ENCODE measurements around the gene PLTP.
"Not testable (repeated sequence)": the region's sequence is repeated elsewhere in the genome, so short reads cannot be mapped to it uniquely, and the experiment has no call there.

The PLTP gene

GRCh38 chr20:45874104-45874481, 37.9 kb downstream of the PLTP start:
- H3K9me3 ChIP-seq (ENCODE audit: control insufficient read depth in 2 of 2, low read length in 2 of 2); H3K9ac ChIP-seq (ENCODE audit: low read depth in 1 of 2, low read length in 2 of 2); H3K4me3 ChIP-seq (ENCODE audit: low read length in 2 of 2); H3K27ac ChIP-seq (ENCODE audit: low read depth in 2 of 2, low read length in 2 of 2); H3K4me1 ChIP-seq (ENCODE audit: control insufficient read depth in 2 of 2, insufficient read depth in 2 of 2, low read length in 2 of 2); H3K27me3 ChIP-seq (ENCODE audit: control insufficient read depth in 2 of 2, insufficient read depth in 2 of 2, low read length in 2 of 2): not testable (repeated sequence)
- H3K36me3 ChIP-seq (ENCODE audit: control insufficient read depth in 2 of 2, insufficient read depth in 2 of 2, low read length in 2 of 2) = peaks cover 14 to 28% of the 10 kb centered on the region in 2 donors

DNA sequence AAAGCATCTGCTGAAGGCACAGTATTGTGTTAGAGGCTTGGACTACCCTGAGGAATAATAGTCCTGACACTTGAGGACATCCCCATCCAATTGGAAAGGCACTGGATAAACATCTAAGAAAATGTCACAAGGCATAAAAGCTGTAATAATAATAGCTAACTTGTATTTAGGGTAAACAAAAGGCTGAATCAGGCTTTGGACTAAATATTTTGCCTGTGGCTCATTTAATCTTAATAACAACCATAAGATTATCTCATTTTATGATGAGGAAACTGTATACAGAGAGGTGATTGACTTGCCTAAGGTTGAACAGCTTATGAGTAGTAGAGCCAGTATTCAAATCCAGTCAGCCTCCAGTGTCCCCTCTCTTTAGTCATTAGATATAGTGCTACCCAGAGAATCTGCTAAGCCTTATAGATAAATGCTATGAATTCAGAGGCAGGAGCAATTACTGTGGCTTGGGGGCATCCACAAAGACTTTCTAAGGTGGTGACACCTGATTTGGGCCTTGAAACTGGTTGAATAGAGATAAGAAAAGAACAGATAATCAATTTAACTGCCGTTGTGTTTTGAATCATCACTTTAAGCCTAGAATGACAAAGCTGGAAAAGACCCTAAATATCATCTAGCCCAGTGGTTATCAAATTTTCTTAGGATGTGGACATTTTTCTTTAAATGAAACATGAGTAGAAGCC, 38.4 kb downstream of the PLTP start:
- Histone ChIP-seq H3K4me3 (ENCODE audit: low read length in 2 of 2) (no peak overlapping the region), H3K27me3 (ENCODE audit: control insufficient read depth in 2 of 2, insufficient read depth in 2 of 2, low read length in 2 of 2) (no peaks in the 10 kb centered on the region), H3K36me3 (ENCODE audit: control insufficient read depth in 2 of 2, insufficient read depth in 2 of 2, low read length in 2 of 2) (peaks cover 14 to 25% of the 10 kb centered on the region in 2 donors), H3K9ac (ENCODE audit: low read depth in 1 of 2, low read length in 2 of 2) (no peak overlapping the region), H3K4me1 (ENCODE audit: control insufficient read depth in 2 of 2, insufficient read depth in 2 of 2, low read length in 2 of 2) (no peaks in the 10 kb centered on the region), H3K27ac (ENCODE audit: low read depth in 2 of 2, low read length in 2 of 2) (no peak overlapping the region), H3K9me3 (ENCODE audit: control insufficient read depth in 2 of 2, low read length in 2 of 2) (no peaks in the 10 kb centered on the region)

- Histone ChIP-seq H3K4me3 (ENCODE audit: low read length in 2 of 2) (no peak overlapping the region), H3K9me3 (ENCODE audit: control insufficient read depth in 2 of 2, low read length in 2 of 2) (no peaks in the 10 kb centered on the region), H3K4me1 (ENCODE audit: control insufficient read depth in 2 of 2, insufficient read depth in 2 of 2, low read length in 2 of 2) (peaks cover 0 to 6% of the 10 kb centered on the region in 2 donors)
Observed at GRCh38 chr20:45872626-45873025, 39.3 kb downstream of the PLTP start.

GRCh38 chr20:45867819-45868176, 44.2 kb downstream of the PLTP start:
- peaks cover 0 to 4% of the 10 kb centered on the region in 2 donors for H3K36me3 ChIP-seq (ENCODE audit: control insufficient read depth in 2 of 2, insufficient read depth in 2 of 2, low read length in 2 of 2)
- no peak overlapping the region for H3K4me3 ChIP-seq (ENCODE audit: low read length in 2 of 2)
- no peaks in the 10 kb centered on the region for H3K9me3 ChIP-seq (ENCODE audit: control insufficient read depth in 2 of 2, low read length in 2 of 2)
- H3K9ac ChIP-seq (ENCODE audit: low read depth in 1 of 2, low read length in 2 of 2) = no peak overlapping the region
- H3K4me1 ChIP-seq (ENCODE audit: control insufficient read depth in 2 of 2, insufficient read depth in 2 of 2, low read length in 2 of 2) = peaks cover 2 to 17% of the 10 kb centered on the region in 2 donors
- H3K27ac ChIP-seq (ENCODE audit: low read depth in 2 of 2, low read length in 2 of 2) = peak overlapping the region; percentile 49 to 62
- no peaks in the 10 kb centered on the region for H3K27me3 ChIP-seq (ENCODE audit: control insufficient read depth in 2 of 2, insufficient read depth in 2 of 2, low read length in 2 of 2)

More at GRCh38 chr20:45872626-45873025, 39.3 kb downstream of the PLTP start:
- no peaks in the 10 kb centered on the region for H3K27me3 ChIP-seq (ENCODE audit: control insufficient read depth in 2 of 2, insufficient read depth in 2 of 2, low read length in 2 of 2)
- no peak overlapping the region for H3K27ac ChIP-seq (ENCODE audit: low read depth in 2 of 2, low read length in 2 of 2)
- H3K36me3 ChIP-seq (ENCODE audit: control insufficient read depth in 2 of 2, insufficient read depth in 2 of 2, low read length in 2 of 2) = peaks cover 9 to 16% of the 10 kb centered on the region in 2 donors
- no peak overlapping the region for H3K9ac ChIP-seq (ENCODE audit: low read depth in 1 of 2, low read length in 2 of 2)

GRCh38 chr20:45867136-45867818, 44.7 kb downstream of the PLTP start:
- Histone ChIP-seq H3K27me3 (ENCODE audit: control insufficient read depth in 2 of 2, insufficient read depth in 2 of 2, low read length in 2 of 2) (no peaks in the 10 kb centered on the region), H3K27ac (ENCODE audit: low read depth in 2 of 2, low read length in 2 of 2) (peak overlapping the region; percentile 49 to 62), H3K9me3 (ENCODE audit: control insufficient read depth in 2 of 2, low read length in 2 of 2) (no peaks in the 10 kb centered on the region), H3K36me3 (ENCODE audit: control insufficient read depth in 2 of 2, insufficient read depth in 2 of 2, low read length in 2 of 2) (no peaks in the 10 kb centered on the region), H3K9ac (ENCODE audit: low read depth in 1 of 2, low read length in 2 of 2) (no peak overlapping the region), H3K4me3 (ENCODE audit: low read length in 2 of 2) (no peak overlapping the region), H3K4me1 (ENCODE audit: control insufficient read depth in 2 of 2, insufficient read depth in 2 of 2, low read length in 2 of 2) (peaks cover 2 to 17% of the 10 kb centered on the region in 2 donors)

- Histone ChIP-seq H3K4me1 (ENCODE audit: control insufficient read depth in 2 of 2, insufficient read depth in 2 of 2, low read length in 2 of 2) (peaks cover 4 to 17% of the 10 kb centered on the region in 2 donors), H3K9ac (ENCODE audit: low read depth in 1 of 2, low read length in 2 of 2) (no peak overlapping the region), H3K36me3 (ENCODE audit: control insufficient read depth in 2 of 2, insufficient read depth in 2 of 2, low read length in 2 of 2) (no peaks in the 10 kb centered on the region), H3K27ac (ENCODE audit: low read depth in 2 of 2, low read length in 2 of 2) (peak overlapping the region in 1 of 2 donors; percentile 32), H3K4me3 (ENCODE audit: low read length in 2 of 2) (no peak overlapping the region), H3K27me3 (ENCODE audit: control insufficient read depth in 2 of 2, insufficient read depth in 2 of 2, low read length in 2 of 2) (no peaks in the 10 kb centered on the region), H3K9me3 (ENCODE audit: control insufficient read depth in 2 of 2, low read length in 2 of 2) (no peaks in the 10 kb centered on the region)
Observed at GRCh38 chr20:45866454-45866853, 45.5 kb downstream of the PLTP start.

DNA sequence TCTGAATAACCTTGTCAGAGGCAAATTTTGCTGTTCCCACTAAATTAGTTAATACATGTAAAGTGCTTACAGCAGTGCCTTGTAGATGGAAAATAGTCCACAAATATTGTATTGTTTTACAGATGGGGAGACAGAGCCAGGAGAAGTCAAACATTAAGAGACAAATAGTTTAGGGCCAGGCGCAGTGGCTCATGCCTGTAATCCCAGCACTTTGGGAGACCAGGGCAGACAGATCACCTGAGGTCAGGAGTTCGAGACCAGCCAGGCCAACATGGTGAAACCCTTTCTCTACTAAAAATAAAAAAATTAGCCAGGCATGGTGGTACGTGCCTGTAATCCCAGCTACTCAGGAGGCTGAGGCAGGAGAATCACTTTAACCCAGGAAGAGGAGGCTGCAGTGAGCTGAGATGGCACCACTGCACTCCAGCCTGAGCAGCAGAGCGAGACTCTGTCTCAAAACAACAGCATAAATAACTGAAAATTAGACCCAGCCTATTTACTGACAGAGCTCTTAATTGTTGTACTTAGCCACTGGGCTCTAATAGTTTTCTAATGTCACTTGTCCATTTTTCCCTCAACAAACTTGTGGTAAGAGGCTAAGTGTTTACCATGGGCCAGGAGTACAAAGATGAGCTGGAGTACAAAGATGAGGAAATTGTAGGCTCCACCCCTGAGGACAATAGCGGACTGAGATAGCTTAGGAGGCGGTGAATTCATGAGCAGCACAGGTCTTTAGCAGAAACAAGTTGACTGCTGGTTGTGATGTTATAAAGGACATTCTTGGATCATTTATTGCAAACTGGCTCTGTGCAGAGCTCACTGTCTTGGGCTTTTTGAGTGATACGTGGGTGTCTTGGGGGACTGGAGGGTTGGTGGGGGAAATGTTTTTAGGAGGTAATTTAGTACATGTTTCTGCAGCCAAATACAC, 48.1 kb downstream of the PLTP start:
- peak overlapping the region in 1 of 2 donors; percentile 22 for H3K27ac ChIP-seq (ENCODE audit: low read depth in 2 of 2, low read length in 2 of 2)
- no peaks in the 10 kb centered on the region for H3K36me3 ChIP-seq (ENCODE audit: control insufficient read depth in 2 of 2, insufficient read depth in 2 of 2, low read length in 2 of 2)
- peaks cover 11 to 24% of the 10 kb centered on the region in 2 donors for H3K4me1 ChIP-seq (ENCODE audit: control insufficient read depth in 2 of 2, insufficient read depth in 2 of 2, low read length in 2 of 2)
- no peak overlapping the region for H3K9ac ChIP-seq (ENCODE audit: low read depth in 1 of 2, low read length in 2 of 2)
- no peak overlapping the region for H3K4me3 ChIP-seq (ENCODE audit: low read length in 2 of 2)
- no peaks in the 10 kb centered on the region for H3K27me3 ChIP-seq (ENCODE audit: control insufficient read depth in 2 of 2, insufficient read depth in 2 of 2, low read length in 2 of 2)
- no peaks in the 10 kb centered on the region for H3K9me3 ChIP-seq (ENCODE audit: control insufficient read depth in 2 of 2, low read length in 2 of 2)

- no peaks in the 10 kb centered on the region for H3K9me3 ChIP-seq (ENCODE audit: control insufficient read depth in 2 of 2, low read length in 2 of 2)
- no peak overlapping the region for H3K4me3 ChIP-seq (ENCODE audit: low read length in 2 of 2)
- H3K9ac ChIP-seq (ENCODE audit: low read depth in 1 of 2, low read length in 2 of 2) = no peak overlapping the region
- peaks cover 16 to 20% of the 10 kb centered on the region in 2 donors for H3K4me1 ChIP-seq (ENCODE audit: control insufficient read depth in 2 of 2, insufficient read depth in 2 of 2, low read length in 2 of 2)
- H3K27ac ChIP-seq (ENCODE audit: low read depth in 2 of 2, low read length in 2 of 2) = peak overlapping the region; percentile 43 to 57
- H3K36me3 ChIP-seq (ENCODE audit: control insufficient read depth in 2 of 2, insufficient read depth in 2 of 2, low read length in 2 of 2) = no peaks in the 10 kb centered on the region
- H3K27me3 ChIP-seq (ENCODE audit: control insufficient read depth in 2 of 2, insufficient read depth in 2 of 2, low read length in 2 of 2) = no peaks in the 10 kb centered on the region
Observed at GRCh38 chr20:45861221-45862075, 50.5 kb downstream of the PLTP start.

DNA sequence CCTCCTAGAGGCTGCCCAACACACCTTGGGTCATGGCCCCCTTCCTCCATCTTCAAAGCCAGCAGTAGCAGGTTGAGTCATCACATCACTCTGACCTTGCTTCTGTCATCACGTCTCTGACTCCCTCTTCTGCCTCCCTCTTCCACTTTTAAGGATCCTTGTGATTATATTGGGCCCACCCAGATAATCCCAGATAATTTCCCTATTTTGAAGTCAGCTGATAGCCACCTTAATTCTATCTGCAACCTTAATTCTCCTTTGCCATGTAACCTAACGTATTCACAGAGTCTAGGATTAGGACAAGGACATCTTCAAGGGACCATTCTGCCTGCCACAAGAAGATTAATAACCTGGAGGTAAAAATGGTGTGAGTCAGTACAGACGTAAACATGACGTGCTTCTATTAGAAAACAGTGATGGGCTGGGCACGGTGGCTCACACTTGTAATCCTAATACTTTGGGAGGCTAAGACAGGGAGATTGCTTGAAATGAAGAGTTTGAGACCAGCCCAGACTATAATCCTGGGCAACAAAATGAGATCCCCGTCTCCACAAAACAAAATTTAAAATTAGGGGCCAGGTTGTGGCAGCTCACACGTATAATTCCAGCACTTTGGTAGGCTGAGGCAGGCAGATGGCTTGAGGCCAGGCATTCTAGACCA, 51.3 kb downstream of the PLTP start:
- Histone ChIP-seq H3K36me3 (ENCODE audit: control insufficient read depth in 2 of 2, insufficient read depth in 2 of 2, low read length in 2 of 2) (no peaks in the 10 kb centered on the region), H3K9me3 (ENCODE audit: control insufficient read depth in 2 of 2, low read length in 2 of 2) (no peaks in the 10 kb centered on the region), H3K9ac (ENCODE audit: low read depth in 1 of 2, low read length in 2 of 2) (no peak overlapping the region), H3K27ac (ENCODE audit: low read depth in 2 of 2, low read length in 2 of 2) (peak overlapping the region; percentile 43 to 57), H3K27me3 (ENCODE audit: control insufficient read depth in 2 of 2, insufficient read depth in 2 of 2, low read length in 2 of 2) (no peaks in the 10 kb centered on the region), H3K4me3 (ENCODE audit: low read length in 2 of 2) (no peak overlapping the region), H3K4me1 (ENCODE audit: control insufficient read depth in 2 of 2, insufficient read depth in 2 of 2, low read length in 2 of 2) (peaks cover 22% of the 10 kb centered on the region in 2 donors)
